H9 (cell line): ENCODE results near the gene MCF2L. TPM values are rescaled to one million over a fixed set of nuclear protein-coding genes. Genes with fewer than 3 reads are reported as not detected.

Experiments used
- DNase-seq: peaks from one replicate; pipeline ENCODE4 v3.0.0-alpha.2; 2017
- H2AFZ ChIP-seq: one replicate; pipeline ENCODE4 v1.6.1; 2013; ENCODE audit warnings: mild to moderate bottlenecking, low read length, control low read depth, moderate library complexity
- H2AK5ac ChIP-seq: 2 replicates; pipeline ENCODE4 v1.6.1; 2013; ENCODE audit warnings: low read length, control low read depth, mixed read lengths; ENCODE audit not compliant: insufficient read length
- H2BK120ac ChIP-seq: one replicate; pipeline ENCODE4 v1.6.1; 2013; ENCODE audit warnings: low read depth, mild to moderate bottlenecking, low read length, control low read depth, inconsistent platforms; ENCODE audit not compliant: poor library complexity, severe bottlenecking
- H2BK12ac ChIP-seq: 2 replicates; pipeline ENCODE4 v1.6.1; 2013; ENCODE audit warnings: low read length, control low read depth, mixed read lengths, low read depth; ENCODE audit not compliant: insufficient read length
- H2BK15ac ChIP-seq: 2 replicates; pipeline ENCODE4 v1.6.1; 2013; ENCODE audit warnings: low read depth, low read length, control low read depth
- H2BK20ac ChIP-seq: one replicate; pipeline ENCODE4 v1.6.1; 2013; ENCODE audit warnings: low read depth, mild to moderate bottlenecking, low read length, control low read depth, inconsistent platforms; ENCODE audit not compliant: poor library complexity, severe bottlenecking
- H2BK5ac ChIP-seq: 2 replicates; pipeline ENCODE4 v1.6.1; 2013; ENCODE audit warnings: low read length, control low read depth, mixed read lengths; ENCODE audit not compliant: insufficient read length
- H3K14ac ChIP-seq: 2 replicates; pipeline ENCODE4 v1.6.1; 2013; ENCODE audit warnings: low read length, control low read depth; ENCODE audit not compliant: insufficient read depth
- H3K18ac ChIP-seq: 2 replicates; pipeline ENCODE4 v1.6.1; 2013; ENCODE audit warnings: low read depth, mild to moderate bottlenecking, mixed read lengths, low read length, control low read depth; ENCODE audit not compliant: insufficient read length
- H3K23ac ChIP-seq: 2 replicates; pipeline ENCODE4 v1.6.1; 2013; ENCODE audit warnings: low read length, control low read depth, mixed read lengths, low read depth; ENCODE audit not compliant: insufficient read length
- H3K23me2 ChIP-seq: 2 replicates; pipeline ENCODE4 v1.6.1; 2013; ENCODE audit warnings: low read depth, mild to moderate bottlenecking, mixed read lengths, low read length, control low read depth; ENCODE audit not compliant: insufficient read length, poor library complexity, severe bottlenecking
- H3K27ac ChIP-seq: 2 replicates; pipeline ENCODE4 v1.5.1; 2013; ENCODE audit warnings: low read length, control low read depth, mixed read lengths, low read depth; ENCODE audit not compliant: insufficient read length
- H3K27me3 ChIP-seq: 2 replicates; pipeline ENCODE4 v1.6.1; 2013; ENCODE audit warnings: low read length, control low read depth, inconsistent platforms; ENCODE audit not compliant: insufficient read depth
- H3K4ac ChIP-seq: 2 replicates; pipeline ENCODE4 v1.6.1; 2013; ENCODE audit warnings: low read depth, mild to moderate bottlenecking, control low read depth, inconsistent platforms, low read length, moderate library complexity
- H3K4me1 ChIP-seq: 2 replicates; pipeline ENCODE4 v1.6.1; 2013; ENCODE audit warnings: low read length, control low read depth, inconsistent platforms; ENCODE audit not compliant: insufficient read depth
- H3K4me2 ChIP-seq: 2 replicates; pipeline ENCODE4 v1.6.1; 2013; ENCODE audit warnings: low read length, control low read depth, mixed read lengths; ENCODE audit not compliant: insufficient read length, insufficient read depth
- H3K56ac ChIP-seq: 2 replicates; pipeline ENCODE4 v1.6.1; 2013; ENCODE audit warnings: low read depth, mild to moderate bottlenecking, mixed read lengths, low read length, control low read depth; ENCODE audit not compliant: insufficient read length
- H3K79me1 ChIP-seq: 2 replicates; pipeline ENCODE4 v1.6.1; 2013; ENCODE audit warnings: low read depth, mild to moderate bottlenecking, moderate library complexity, low read length, control low read depth, inconsistent platforms; ENCODE audit not compliant: insufficient read depth, poor library complexity, severe bottlenecking
- H3K79me2 ChIP-seq: 2 replicates; pipeline ENCODE4 v1.6.1; 2013; ENCODE audit warnings: low read length, control low read depth, inconsistent platforms; ENCODE audit not compliant: insufficient read depth
- H3K9ac ChIP-seq: 2 replicates; pipeline ENCODE4 v1.6.1; 2013; ENCODE audit warnings: low read length, control low read depth, mixed read lengths; ENCODE audit not compliant: insufficient read length; ENCODE audit errors: extremely low read depth
- H3K9me3 ChIP-seq: one replicate; pipeline ENCODE4 v1.6.1; 2013; ENCODE audit warnings: low read depth, low read length, inconsistent platforms; ENCODE audit not compliant: control insufficient read depth
- H3T11ph ChIP-seq: one replicate; pipeline ENCODE4 v1.6.1; 2013; ENCODE audit warnings: mild to moderate bottlenecking, low read length, control low read depth, inconsistent platforms
- H4K20me1 ChIP-seq: one replicate; pipeline ENCODE4 v1.6.1; 2013; ENCODE audit not compliant: control insufficient read depth, insufficient read length, insufficient read depth
- H4K5ac ChIP-seq: 2 replicates; pipeline ENCODE4 v1.6.1; 2013; ENCODE audit warnings: low read depth, mild to moderate bottlenecking, mixed read lengths, low read length, control low read depth; ENCODE audit not compliant: insufficient read length
- H4K8ac ChIP-seq: replicated peaks from 2 replicates; pipeline ENCODE4 v1.6.1; 2013; ENCODE audit warnings: low read length, control low read depth, mixed read lengths, low read depth; ENCODE audit not compliant: insufficient read length
- H4K91ac ChIP-seq: 2 replicates; pipeline ENCODE4 v1.6.1; 2013; ENCODE audit warnings: low read depth, mild to moderate bottlenecking, moderate library complexity, mixed read lengths, low read length, control low read depth; ENCODE audit not compliant: insufficient read length
- H3K27ac Mint-ChIP-seq, 3 experiments: 2 replicates in 2 of 3; 3 replicates in 1 of 3; pipeline ENCODE4 v1.8.0; 2020 to 2021; ENCODE audit warnings: mixed read lengths in 3 of 3, mild to moderate bottlenecking in 1 of 3, moderate library complexity in 1 of 3
- H3K27me3 Mint-ChIP-seq: 2 replicates; pipeline ENCODE4 v1.8.0; 2021; ENCODE audit warnings: low read depth, mild to moderate bottlenecking, moderate library complexity, mixed read lengths
- H3K36me3 Mint-ChIP-seq, 3 experiments: 2 replicates in 2 of 3; 3 replicates in 1 of 3; pipeline ENCODE4 v1.8.0; 2020 to 2021; ENCODE audit warnings: low read depth in 3 of 3, mixed read lengths in 3 of 3; ENCODE audit not compliant: insufficient read depth in 1 of 3
- H3K4me1 Mint-ChIP-seq, 2 experiments: 2 replicates each; pipeline ENCODE4 v1.8.0; 2020; ENCODE audit warnings: mixed read lengths in 2 of 2
- H3K4me3 Mint-ChIP-seq, 2 experiments: 2 replicates in 1 of 2; 3 replicates in 1 of 2; pipeline ENCODE4 v1.8.0; 2020 to 2021; ENCODE audit warnings: mild to moderate bottlenecking in 2 of 2, mixed read lengths in 2 of 2, moderate library complexity in 1 of 2
- H3K9me3 Mint-ChIP-seq, 2 experiments: 2 replicates in 1 of 2; 3 replicates in 1 of 2; pipeline ENCODE4 v1.8.0; 2020; ENCODE audit warnings: mild to moderate bottlenecking in 2 of 2, mixed read lengths in 2 of 2, moderate library complexity in 1 of 2
- WGBS: extraction: QIAGEN DNeasy Blood & Tissue Kit; methylation state at CpG from one replicate; pipeline ENCODE4 v1.1.7; 2013; ENCODE audit warnings: missing lambda C conversion rate, low lambda C conversion rate, mixed read lengths; ENCODE audit not compliant: insufficient read length; ENCODE audit errors: extremely low coverage; 5-methylcytosine and 5-hydroxymethylcytosine counted together
- total RNA-seq: library from RNA; stranded (reverse); gene quantifications from 2 replicates; pipeline ENCODE4 v1.2.1, GENCODE V29; 2021
- TF ChIP-seq, protein P1 (sequence below): fragments of 200-600 bp; sonication (generic); conservative IDR thresholded peaks from 3 replicates; pipeline ENCODE4 v1.8.0; 2021; ENCODE audit warnings: antibody characterized with exemption, mild to moderate bottlenecking

The MCF2L gene
- total RNA-seq, 1 experiment from 2014 or later = 18.5 TPM

DNA sequence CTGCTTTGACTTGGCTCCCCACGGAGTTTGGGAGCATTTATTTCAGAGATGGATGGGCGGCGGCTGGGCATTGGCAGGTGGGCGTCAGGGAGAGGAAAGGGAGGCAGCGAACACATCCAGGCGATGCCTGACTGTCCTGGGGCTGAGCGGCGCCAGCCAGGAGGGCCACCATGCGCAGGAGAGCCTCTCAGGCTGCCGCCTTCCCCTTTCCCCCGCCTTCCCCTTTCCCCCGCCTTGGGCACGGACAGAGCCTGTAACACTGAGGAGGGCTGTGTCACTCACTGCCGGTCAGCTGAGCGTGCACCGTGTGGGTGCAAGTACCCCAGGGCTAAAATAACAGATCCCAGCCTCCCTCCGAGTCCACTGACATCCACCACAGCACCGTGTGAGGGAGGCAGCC, 11.4 kb downstream of the MCF2L start:
- H4K8ac ChIP-seq = no peak overlapping the region
- no peak overlapping the region for H3K56ac ChIP-seq
- DNase-seq = no peak
- H4K5ac ChIP-seq = no peak overlapping the region
- no peak overlapping the region for H4K91ac ChIP-seq
- no peak overlapping the region for H3K4ac ChIP-seq
- no peak overlapping the region for H3K27ac ChIP-seq
- Mint-ChIP-seq H3K36me3 (no peaks in the 10 kb centered on the region; a peak in 1 of 7 replicates), H3K4me1 (peaks cover 9 to 22% of the 10 kb centered on the region in 2 experiments; a peak in 3 of 4 replicates), H3K27ac (no peak overlapping the region), H3K4me3 (no peak overlapping the region), H3K9me3 (no peaks in the 10 kb centered on the region), H3K27me3 (no peaks in the 10 kb centered on the region; the same call in 1 of the 2 replicates)
- no peak overlapping the region for H2BK15ac ChIP-seq
- no peak overlapping the region for H2BK12ac ChIP-seq
- H3K79me1 ChIP-seq = no peaks in the 10 kb centered on the region
- H2AK5ac ChIP-seq = no peak overlapping the region
- TF ChIP-seq, protein P1, sequence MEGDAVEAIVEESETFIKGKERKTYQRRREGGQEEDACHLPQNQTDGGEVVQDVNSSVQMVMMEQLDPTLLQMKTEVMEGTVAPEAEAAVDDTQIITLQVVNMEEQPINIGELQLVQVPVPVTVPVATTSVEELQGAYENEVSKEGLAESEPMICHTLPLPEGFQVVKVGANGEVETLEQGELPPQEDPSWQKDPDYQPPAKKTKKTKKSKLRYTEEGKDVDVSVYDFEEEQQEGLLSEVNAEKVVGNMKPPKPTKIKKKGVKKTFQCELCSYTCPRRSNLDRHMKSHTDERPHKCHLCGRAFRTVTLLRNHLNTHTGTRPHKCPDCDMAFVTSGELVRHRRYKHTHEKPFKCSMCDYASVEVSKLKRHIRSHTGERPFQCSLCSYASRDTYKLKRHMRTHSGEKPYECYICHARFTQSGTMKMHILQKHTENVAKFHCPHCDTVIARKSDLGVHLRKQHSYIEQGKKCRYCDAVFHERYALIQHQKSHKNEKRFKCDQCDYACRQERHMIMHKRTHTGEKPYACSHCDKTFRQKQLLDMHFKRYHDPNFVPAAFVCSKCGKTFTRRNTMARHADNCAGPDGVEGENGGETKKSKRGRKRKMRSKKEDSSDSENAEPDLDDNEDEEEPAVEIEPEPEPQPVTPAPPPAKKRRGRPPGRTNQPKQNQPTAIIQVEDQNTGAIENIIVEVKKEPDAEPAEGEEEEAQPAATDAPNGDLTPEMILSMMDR = no peak
- H2AFZ ChIP-seq = no peak overlapping the region
- no peaks in the 10 kb centered on the region for H3K9me3 ChIP-seq
- H4K20me1 ChIP-seq = no peaks in the 10 kb centered on the region
- no CpG with 5 or more reads among the region's 18 CpGs for WGBS
- no peak overlapping the region for H3K23ac ChIP-seq
- H3K9ac ChIP-seq = no peak overlapping the region
- H3T11ph ChIP-seq = no peak overlapping the region
- no peaks in the 10 kb centered on the region for H3K27me3 ChIP-seq
- H3K18ac ChIP-seq = no peak overlapping the region
- no peaks in the 10 kb centered on the region for H3K4me1 ChIP-seq
- H2BK20ac ChIP-seq = no peak overlapping the region
- H3K79me2 ChIP-seq = no peaks in the 10 kb centered on the region
- no peak overlapping the region for H3K4me2 ChIP-seq
- H3K14ac ChIP-seq = no peak overlapping the region
- no peak overlapping the region for H2BK5ac ChIP-seq
- no peaks in the 10 kb centered on the region for H3K23me2 ChIP-seq
- no peak overlapping the region for H2BK120ac ChIP-seq
